Left ventricle myocardium inferior (tissue), 1 donor: ENCODE results near the gene CATSPERD. TPM values are rescaled to one million over a fixed set of nuclear protein-coding genes. Genes with fewer than 3 reads are reported as not detected.

ENCODE experiments used
- DNase-seq: peaks from one replicate; pipeline ENCODE4 v3.0.0-alpha.2; 2020
- H3K27ac ChIP-seq: fragments of 200-600 bp; replicated peaks from 2 replicates; pipeline ENCODE4 v1.8.0; 2021
- H3K27me3 ChIP-seq: fragments of 200-600 bp; 2 replicates; pipeline ENCODE4 v1.8.0; 2021; ENCODE audit warnings: low read depth
- H3K36me3 ChIP-seq: fragments of 200-600 bp; 2 replicates; pipeline ENCODE4 v1.8.0; 2021
- H3K4me1 ChIP-seq: fragments of 200-600 bp; 2 replicates; pipeline ENCODE4 v1.8.0; 2021
- H3K4me3 ChIP-seq: fragments of 200-600 bp; 2 replicates; pipeline ENCODE4 v1.8.0; 2021; ENCODE audit warnings: mild to moderate bottlenecking, moderate library complexity
- H3K9me3 ChIP-seq: fragments of 200-600 bp; replicated peaks from 2 replicates; pipeline ENCODE4 v1.8.0; 2021
- CTCF ChIP-seq: fragments of 200-600 bp; IDR thresholded peaks from 2 replicates; pipeline ENCODE4 v1.8.0; 2021; ENCODE audit warnings: antibody characterized with exemption, mild to moderate bottlenecking, borderline replicate concordance
- intact Hi-C: fragments of 100-400 bp; cut with micrococcal nuclease; formaldehyde crosslinking; loops from one replicate; pipeline ENCODE4 v1.11.0; 2022
- total RNA-seq: library from RNA; stranded (reverse); fragmentation: NEBNext Ultra II Directional; extraction: Animal tissue kit (Norgen Biotek cat#: 25700); gene quantifications from one replicate; pipeline ENCODE4 v1.2.1, GENCODE V29; 2021
- donor health status: DM: no; HTN: yes; CAD: no; lungs with severe emphysema.

The CATSPERD gene
- total RNA-seq, 1 donor from 2014 or later: not detected

DNA sequence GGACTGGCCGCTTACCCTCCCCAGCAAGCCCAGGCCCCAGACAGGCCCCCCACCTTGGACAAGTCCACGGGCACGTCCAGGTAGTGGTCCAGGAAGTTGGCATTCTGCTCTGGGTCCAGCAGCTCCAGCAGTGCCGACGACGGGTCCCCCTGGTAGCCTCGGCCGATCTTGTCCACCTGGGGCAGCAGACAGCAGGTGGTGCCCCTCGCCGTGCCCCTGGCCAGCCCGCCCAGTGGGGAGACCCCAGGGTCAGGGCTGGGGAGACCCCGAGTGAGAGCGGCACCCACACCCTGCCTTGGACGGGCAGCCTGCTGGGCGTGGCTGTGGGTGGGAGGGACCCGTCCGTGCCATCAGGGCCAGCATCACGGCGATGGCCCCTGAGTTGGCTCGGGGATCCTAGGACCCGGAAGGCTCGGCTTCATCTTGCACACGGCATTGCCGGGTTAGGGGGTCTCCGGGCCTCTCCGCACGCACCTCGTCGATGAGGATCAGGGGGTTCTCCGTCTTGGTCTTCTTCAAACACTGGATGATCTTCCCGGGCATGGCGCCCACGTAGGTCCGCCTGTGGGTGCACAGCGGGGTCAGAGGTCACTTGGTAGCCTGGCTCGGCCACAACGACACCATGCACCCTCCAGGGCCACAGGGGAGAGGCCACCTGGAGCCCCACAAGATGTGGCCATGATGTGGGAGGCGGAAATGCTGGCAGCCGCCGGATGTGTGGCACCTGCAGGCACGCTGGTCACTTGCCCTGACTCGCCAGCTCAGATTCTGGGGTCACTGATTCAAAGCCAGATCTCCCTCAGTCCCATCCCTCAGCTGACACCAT lies 24.0 kb upstream of the CATSPERD start:
- no peaks in the 10 kb centered on the region for H3K27me3 ChIP-seq
- H3K27ac ChIP-seq: no peak overlapping the region
- peaks cover 20% of the 10 kb centered on the region for H3K4me1 ChIP-seq
- no peak overlapping the region for H3K4me3 ChIP-seq
- intact Hi-C loops: no loop called here
- no peak for TF ChIP-seq CTCF
- no peaks in the 10 kb centered on the region for H3K9me3 ChIP-seq
- DNase-seq: no peak
- peaks cover 95% of the 10 kb centered on the region for H3K36me3 ChIP-seq

- H3K27ac ChIP-seq: no peak overlapping the region
- no peak for DNase-seq
- TF ChIP-seq CTCF: no peak
Observed at GRCh38 chr19:5697022-5697889, 23.2 kb upstream of the CATSPERD start.

DNA sequence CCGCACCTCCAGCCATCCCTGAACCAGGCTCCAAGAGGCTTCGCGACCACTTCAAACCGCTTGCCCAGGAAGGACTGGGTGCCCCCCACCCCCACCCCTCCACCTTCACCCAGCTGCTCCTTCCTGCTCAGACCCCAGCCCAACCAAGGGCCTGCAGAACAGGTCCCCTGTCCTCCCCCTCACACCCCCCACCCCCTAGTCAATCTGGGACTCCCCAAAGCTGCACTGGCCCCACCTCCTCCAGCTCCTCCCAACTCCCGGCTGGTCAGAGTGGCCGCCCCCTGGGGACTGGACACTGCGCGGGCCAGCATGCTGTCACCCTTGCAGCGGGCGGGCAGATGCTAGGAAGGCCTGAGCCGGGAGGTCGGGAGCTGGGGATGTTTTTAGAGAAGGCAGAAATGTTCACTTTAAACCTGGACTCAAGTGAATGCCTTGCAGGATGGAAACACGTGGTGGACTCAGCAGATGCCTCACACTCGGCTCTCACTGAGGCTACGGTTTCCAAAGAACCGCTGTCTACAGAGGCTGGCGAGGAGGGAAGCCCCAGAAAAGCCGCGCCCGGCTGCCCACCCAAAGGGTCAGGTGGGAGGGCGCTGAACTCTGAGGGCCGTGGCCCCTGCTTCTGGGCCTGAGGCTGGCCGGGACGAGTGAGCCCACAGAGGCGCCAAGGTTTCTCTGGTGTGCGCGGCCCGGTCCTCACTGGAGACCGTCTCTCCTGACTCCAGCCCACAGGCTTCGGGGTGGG lies 22.4 kb upstream of the CATSPERD start:
- Histone ChIP-seq H3K27ac (no peak overlapping the region), H3K27me3 (no peaks in the 10 kb centered on the region), H3K36me3 (peaks cover 80% of the 10 kb centered on the region), H3K9me3 (no peaks in the 10 kb centered on the region), H3K4me1 (peaks cover 3% of the 10 kb centered on the region), H3K4me3 (no peak overlapping the region)
- intact Hi-C loops: no loop called here
- no peak for TF ChIP-seq CTCF
- DNase-seq: no peak

More at GRCh38 chr19:5697022-5697889, 23.2 kb upstream of the CATSPERD start:
- intact Hi-C loops: no loop called here
- H3K4me1 ChIP-seq: peaks cover 11% of the 10 kb centered on the region
- no peak overlapping the region for H3K4me3 ChIP-seq
- no peaks in the 10 kb centered on the region for H3K9me3 ChIP-seq
- no peaks in the 10 kb centered on the region for H3K27me3 ChIP-seq
- H3K36me3 ChIP-seq: peaks cover 87% of the 10 kb centered on the region

- Histone ChIP-seq H3K9me3 (no peaks in the 10 kb centered on the region), H3K4me1 (no peaks in the 10 kb centered on the region), H3K27me3 (no peaks in the 10 kb centered on the region), H3K27ac (no peak overlapping the region), H3K36me3 (peaks cover 80% of the 10 kb centered on the region), H3K4me3 (no peak overlapping the region)
- DNase-seq: no peak
- intact Hi-C loops: no loop called here
- TF ChIP-seq CTCF: no peak
Observed at GRCh38 chr19:5698635-5699422, 21.6 kb upstream of the CATSPERD start.
